Peyer's patch (tissue), 4 donors: Measurements from ENCODE around the gene FGD5. TPM values are rescaled to one million over a fixed set of nuclear protein-coding genes. Genes with fewer than 3 reads are reported as not detected.

Experiments
- DNase-seq, 3 donors: peaks; one replicate each; pipeline ENCODE4 v3.0.0-alpha.2; 2017 to 2019
- H3K27ac ChIP-seq, 4 donors: fragments of 200-600 bp; sonication (generic); one replicate each; pipeline ENCODE4 v1.5.1; 2016 to 2019
- H3K27me3 ChIP-seq, 2 donors: fragments of 200-600 bp; sonication (generic); one replicate each; pipeline ENCODE4 v1.5.1; 2019
- H3K36me3 ChIP-seq, 3 donors: fragments of 200-600 bp; sonication (generic); one replicate each; pipeline ENCODE4 v1.5.1; 2016 to 2019
- H3K4me1 ChIP-seq, 4 donors: fragments of 200-600 bp; sonication (generic); one replicate each; pipeline ENCODE4 v1.5.1; 2016 to 2019
- H3K4me3 ChIP-seq, 4 donors: fragments of 200-600 bp; sonication (generic); 1 replicate in 3 of 4; 2 replicates in 1 of 4; pipeline ENCODE4 v1.5.1; 2016 to 2019; ENCODE audit warnings: mild to moderate bottlenecking in 1 of 4
- H3K9me3 ChIP-seq, 4 donors: fragments of 200-600 bp; sonication (generic); one replicate each; pipeline ENCODE4 v1.5.1; 2016 to 2019; ENCODE audit warnings: mild to moderate bottlenecking in 1 of 4
- POLR2A ChIP-seq, 2 donors: fragments of 450-650 bp; IDR thresholded peaks; one replicate each; pipeline ENCODE4 v1.5.1; 2017; ENCODE audit warnings: antibody characterized with exemption in 2 of 2, mild to moderate bottlenecking in 2 of 2, moderate library complexity in 2 of 2
- total RNA-seq, 4 donors: library from RNA; depleted of rRNA; stranded (reverse); fragments of >200 nt; gene quantifications; one replicate each; pipeline ENCODE4 v1.1.0, GENCODE V29; 2016
- TF ChIP-seq, protein P1 (sequence below), 6 experiments: fragments of 450-650 bp in 4 of 6; fragments of 200-600 bp in 2 of 6; sonication (generic) in 1 of 6; IDR thresholded peaks; one replicate each; pipeline ENCODE4 v1.5.1; 2017 to 2019; ENCODE audit warnings: antibody characterized with exemption in 6 of 6, mild to moderate bottlenecking in 3 of 6, moderate library complexity in 1 of 6

Gene FGD5
- total RNA-seq, 4 donors from 2014 or later = 8.6 to 65.2 (median 18.1) TPM

DNA sequence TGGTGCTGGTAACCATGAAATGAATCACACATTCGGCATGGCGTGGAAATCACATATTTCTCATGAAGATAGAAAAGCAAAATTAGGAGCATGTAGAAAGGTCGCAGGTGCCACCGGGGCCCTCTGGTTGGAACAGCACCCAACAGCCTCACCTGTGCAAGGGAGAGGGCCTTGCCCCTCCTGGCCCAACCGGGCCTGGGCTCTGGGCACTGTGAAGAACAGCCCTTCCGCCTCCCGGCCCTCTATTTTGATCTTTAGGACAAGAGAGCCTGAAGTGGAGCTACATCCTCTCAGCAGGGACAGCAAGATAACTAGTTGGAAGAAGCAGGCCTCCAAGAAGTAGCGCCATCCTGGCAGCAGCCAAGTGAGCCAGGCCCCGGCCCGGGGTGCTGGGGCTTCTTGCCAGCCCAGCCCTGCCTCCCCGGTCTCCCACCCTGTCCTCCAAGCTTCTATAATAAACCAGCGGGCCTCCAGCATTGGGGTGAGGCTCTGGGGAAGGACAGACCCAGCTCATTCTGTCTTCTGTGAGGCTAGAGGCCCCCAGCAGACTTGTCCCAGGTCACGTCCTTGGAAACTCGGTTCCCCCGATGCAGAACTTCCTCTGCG is 46.1 kb upstream of the FGD5 start:
- peak in 1 of 3 donors; percentile 32 for DNase-seq
- no peaks in the 10 kb centered on the region for H3K27me3 ChIP-seq
- no peak for TF ChIP-seq POLR2A (IDR thresholded peaks at IDR 0.05)
- TF ChIP-seq, protein P1, sequence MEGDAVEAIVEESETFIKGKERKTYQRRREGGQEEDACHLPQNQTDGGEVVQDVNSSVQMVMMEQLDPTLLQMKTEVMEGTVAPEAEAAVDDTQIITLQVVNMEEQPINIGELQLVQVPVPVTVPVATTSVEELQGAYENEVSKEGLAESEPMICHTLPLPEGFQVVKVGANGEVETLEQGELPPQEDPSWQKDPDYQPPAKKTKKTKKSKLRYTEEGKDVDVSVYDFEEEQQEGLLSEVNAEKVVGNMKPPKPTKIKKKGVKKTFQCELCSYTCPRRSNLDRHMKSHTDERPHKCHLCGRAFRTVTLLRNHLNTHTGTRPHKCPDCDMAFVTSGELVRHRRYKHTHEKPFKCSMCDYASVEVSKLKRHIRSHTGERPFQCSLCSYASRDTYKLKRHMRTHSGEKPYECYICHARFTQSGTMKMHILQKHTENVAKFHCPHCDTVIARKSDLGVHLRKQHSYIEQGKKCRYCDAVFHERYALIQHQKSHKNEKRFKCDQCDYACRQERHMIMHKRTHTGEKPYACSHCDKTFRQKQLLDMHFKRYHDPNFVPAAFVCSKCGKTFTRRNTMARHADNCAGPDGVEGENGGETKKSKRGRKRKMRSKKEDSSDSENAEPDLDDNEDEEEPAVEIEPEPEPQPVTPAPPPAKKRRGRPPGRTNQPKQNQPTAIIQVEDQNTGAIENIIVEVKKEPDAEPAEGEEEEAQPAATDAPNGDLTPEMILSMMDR (IDR thresholded peaks at IDR 0.05) = no peak
- H3K27ac ChIP-seq = no peak overlapping the region
- H3K4me1 ChIP-seq = no peaks in the 10 kb centered on the region
- H3K36me3 ChIP-seq = no peaks in the 10 kb centered on the region
- H3K4me3 ChIP-seq = no peak overlapping the region
- no peaks in the 10 kb centered on the region for H3K9me3 ChIP-seq

DNA sequence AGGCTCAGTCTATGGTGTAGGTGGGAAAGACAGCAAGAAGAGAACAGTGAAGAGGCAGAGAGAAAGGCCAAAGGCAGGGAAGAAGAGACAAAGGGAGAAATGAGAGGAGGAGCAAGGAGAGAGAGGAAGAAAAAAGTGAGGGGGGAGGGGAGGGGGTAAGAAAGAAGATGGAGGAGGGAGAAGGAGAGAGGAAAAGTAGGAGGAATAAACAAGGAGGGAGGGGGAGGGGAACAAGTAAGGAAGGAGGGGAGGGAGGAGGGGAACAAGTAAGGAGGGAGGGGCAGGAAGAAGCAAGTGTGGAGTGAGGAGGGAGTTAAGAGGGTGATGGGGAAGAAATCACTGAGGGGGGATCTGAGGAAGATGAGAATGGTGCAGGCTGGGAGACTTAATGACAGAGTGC is 45.5 kb upstream of the FGD5 start:
- H3K4me3 ChIP-seq = no peak overlapping the region
- H3K9me3 ChIP-seq = no peaks in the 10 kb centered on the region
- H3K27ac ChIP-seq = no peak overlapping the region
- TF ChIP-seq, protein P1 (IDR thresholded peaks at IDR 0.05) = no peak
- TF ChIP-seq POLR2A (IDR thresholded peaks at IDR 0.05) = no peak
- H3K36me3 ChIP-seq = no peaks in the 10 kb centered on the region
- H3K27me3 ChIP-seq = no peaks in the 10 kb centered on the region
- H3K4me1 ChIP-seq = no peaks in the 10 kb centered on the region
- DNase-seq = no peak

DNA sequence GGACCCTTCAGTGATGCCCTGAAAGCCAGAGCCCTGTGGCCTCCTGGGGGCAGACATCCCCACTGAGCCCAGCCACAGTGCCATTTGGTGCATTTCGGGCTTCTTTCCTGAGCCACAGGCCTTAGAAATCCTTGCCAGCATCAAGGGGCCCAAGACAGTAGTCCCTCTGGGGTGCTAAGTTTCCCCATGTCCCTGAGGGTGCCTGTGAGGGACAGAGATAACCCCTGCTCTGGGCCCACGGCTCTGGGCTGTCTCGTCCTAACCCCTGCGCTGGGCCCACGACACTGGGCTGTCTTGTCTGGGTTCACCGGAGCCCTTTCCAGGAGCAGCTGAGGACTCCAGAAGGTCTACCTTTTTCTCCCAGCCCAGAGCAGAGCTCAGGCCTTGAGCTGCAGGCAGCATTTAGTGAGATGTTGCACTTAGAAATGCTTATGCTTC is 45.1 kb upstream of the FGD5 start:
- Histone ChIP-seq H3K27ac (no peak overlapping the region), H3K4me1 (no peaks in the 10 kb centered on the region), H3K4me3 (no peak overlapping the region), H3K36me3 (no peaks in the 10 kb centered on the region), H3K9me3 (no peaks in the 10 kb centered on the region), H3K27me3 (no peaks in the 10 kb centered on the region)
- TF ChIP-seq, protein P1 (IDR thresholded peaks at IDR 0.05) = no peak
- TF ChIP-seq POLR2A (IDR thresholded peaks at IDR 0.05) = no peak
- peak in 1 of 3 donors; percentile 23 for DNase-seq

DNA sequence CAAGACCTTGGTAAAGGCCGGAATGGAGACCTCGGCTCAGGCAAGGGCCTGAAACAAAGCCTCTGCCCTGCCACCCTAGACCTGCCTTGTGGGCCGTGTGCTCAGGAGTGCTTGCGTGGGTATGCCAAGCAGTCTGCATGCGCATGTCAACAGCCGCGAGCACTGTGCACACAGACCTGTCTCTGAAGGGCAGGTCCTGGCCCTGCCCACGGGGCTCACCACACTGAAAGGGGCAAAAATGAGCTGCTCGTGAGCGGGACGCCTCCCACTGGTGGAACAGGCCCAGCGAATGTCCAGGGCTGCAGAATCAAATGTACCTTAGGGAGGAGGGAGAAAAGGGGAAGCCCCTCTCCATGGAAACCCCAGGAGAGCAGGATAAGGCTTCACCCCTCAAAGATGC is 44.3 kb upstream of the FGD5 start:
- Histone ChIP-seq H3K27ac (no peak overlapping the region), H3K9me3 (no peaks in the 10 kb centered on the region), H3K4me3 (no peak overlapping the region), H3K36me3 (no peaks in the 10 kb centered on the region), H3K4me1 (no peaks in the 10 kb centered on the region), H3K27me3 (no peaks in the 10 kb centered on the region)
- TF ChIP-seq, protein P1 (IDR thresholded peaks at IDR 0.05) = no peak
- TF ChIP-seq POLR2A (IDR thresholded peaks at IDR 0.05) = no peak
- DNase-seq = peak; percentile 6 to 28 (median 22)

DNA sequence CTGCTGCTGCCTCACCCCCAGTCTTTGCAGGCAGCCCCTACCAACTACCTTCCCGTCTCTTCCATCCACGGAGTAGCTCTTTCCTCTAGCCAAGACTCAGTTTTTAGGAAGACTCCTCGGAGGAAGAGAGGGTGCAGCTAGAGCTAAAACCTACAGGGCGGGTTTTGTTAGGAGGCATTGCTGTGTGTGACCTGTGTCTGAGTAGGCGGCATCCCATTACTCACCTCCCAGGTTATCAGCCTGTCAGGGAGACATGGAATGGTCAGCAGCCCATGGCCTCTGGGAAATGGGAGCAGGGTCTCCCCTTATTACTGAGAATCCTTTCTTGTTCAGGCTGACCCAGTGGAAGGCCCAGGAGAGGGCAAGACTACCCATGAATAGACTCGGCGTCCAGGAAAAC is 43.8 kb upstream of the FGD5 start:
- no peaks in the 10 kb centered on the region for H3K4me1 ChIP-seq
- no peak overlapping the region for H3K27ac ChIP-seq
- no peaks in the 10 kb centered on the region for H3K27me3 ChIP-seq
- H3K4me3 ChIP-seq = no peak overlapping the region
- no peaks in the 10 kb centered on the region for H3K9me3 ChIP-seq
- H3K36me3 ChIP-seq = no peaks in the 10 kb centered on the region
- TF ChIP-seq, protein P1 (IDR thresholded peaks at IDR 0.05) = no peak
- no peak for TF ChIP-seq POLR2A (IDR thresholded peaks at IDR 0.05)
- peak in 2 of 3 donors; percentile 8 to 19 for DNase-seq
